ENCODE data around the gene IQSEC1. TPM values are rescaled to one million over a fixed set of nuclear protein-coding genes. Genes with fewer than 3 reads are reported as not detected.

Gene IQSEC1
- polyA plus RNA-seq, 1 donor (not counting 4 experiments of a cell fraction or from before 2014, with no cell fraction given) = 2.8 TPM

DNA sequence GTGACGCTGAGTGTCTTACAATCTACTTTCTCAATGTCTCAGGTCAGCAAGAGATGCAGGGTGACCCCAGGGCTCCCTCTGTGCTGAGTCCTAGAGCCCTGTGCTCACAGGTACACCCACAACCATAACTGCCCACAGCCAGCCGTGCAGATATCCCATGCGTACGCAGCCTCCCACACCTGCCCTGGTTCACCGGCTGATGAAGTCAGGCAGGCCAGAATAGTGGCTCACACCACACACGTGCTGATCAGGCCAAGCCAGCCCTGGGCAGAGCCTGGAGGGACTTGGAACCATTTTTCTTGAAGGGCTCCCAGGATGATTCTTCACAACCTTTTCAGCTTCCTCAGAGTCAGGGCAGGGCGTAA lies 168.3 kb downstream of the IQSEC1 start:
- no peak overlapping the region for H3K9ac ChIP-seq (ENCODE audit: control insufficient read depth, extremely low read depth, insufficient read depth, low read length)
- H3K27ac ChIP-seq (ENCODE audit: control insufficient read depth, insufficient read depth, low read length) = no peak overlapping the region
- H3K4me3 ChIP-seq (ENCODE audit: control insufficient read depth in 2 of 3, extremely low read depth in 1 of 3, insufficient read depth in 2 of 3, low read depth in 1 of 3, low read length in 3 of 3) = no peak overlapping the region
- FAIRE-seq (no peak), DNase-seq (ENCODE audit: low read depth, low spot score) (no peak)
- dilution Hi-C loops (cut with MboI; ENCODE audit: extremely low pct_ligation_motif_present, low sequenced_read_pairs) = no loop called here
- no peak overlapping the region for H2AFZ ChIP-seq (ENCODE audit: control insufficient read depth, low read length)
- no peak overlapping the region for H3K4me2 ChIP-seq (ENCODE audit: control insufficient read depth, extremely low read depth, insufficient read depth, low read depth, low read length)
- H3K4me1 ChIP-seq (ENCODE audit: control insufficient read depth, extremely low read depth, insufficient read depth, low read length) = no peaks in the 10 kb centered on the region
- no peaks in the 10 kb centered on the region for H3K79me2 ChIP-seq (ENCODE audit: control insufficient read depth, insufficient read depth, low read length)
- no peaks in the 10 kb centered on the region for H3K9me3 ChIP-seq (ENCODE audit: control insufficient read depth, low read depth, low read length)
- no peaks in the 10 kb centered on the region for H3K9me1 ChIP-seq (ENCODE audit: control insufficient read depth, extremely low read depth, insufficient read depth, low read length)
- TF ChIP-seq, protein P1, sequence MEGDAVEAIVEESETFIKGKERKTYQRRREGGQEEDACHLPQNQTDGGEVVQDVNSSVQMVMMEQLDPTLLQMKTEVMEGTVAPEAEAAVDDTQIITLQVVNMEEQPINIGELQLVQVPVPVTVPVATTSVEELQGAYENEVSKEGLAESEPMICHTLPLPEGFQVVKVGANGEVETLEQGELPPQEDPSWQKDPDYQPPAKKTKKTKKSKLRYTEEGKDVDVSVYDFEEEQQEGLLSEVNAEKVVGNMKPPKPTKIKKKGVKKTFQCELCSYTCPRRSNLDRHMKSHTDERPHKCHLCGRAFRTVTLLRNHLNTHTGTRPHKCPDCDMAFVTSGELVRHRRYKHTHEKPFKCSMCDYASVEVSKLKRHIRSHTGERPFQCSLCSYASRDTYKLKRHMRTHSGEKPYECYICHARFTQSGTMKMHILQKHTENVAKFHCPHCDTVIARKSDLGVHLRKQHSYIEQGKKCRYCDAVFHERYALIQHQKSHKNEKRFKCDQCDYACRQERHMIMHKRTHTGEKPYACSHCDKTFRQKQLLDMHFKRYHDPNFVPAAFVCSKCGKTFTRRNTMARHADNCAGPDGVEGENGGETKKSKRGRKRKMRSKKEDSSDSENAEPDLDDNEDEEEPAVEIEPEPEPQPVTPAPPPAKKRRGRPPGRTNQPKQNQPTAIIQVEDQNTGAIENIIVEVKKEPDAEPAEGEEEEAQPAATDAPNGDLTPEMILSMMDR (optimal IDR thresholded peaks at IDR 0.05 in 1 of 3, IDR thresholded peaks at IDR 0.05 in 1 of 3, conservative IDR thresholded peaks at IDR 0.05 in 1 of 3; ENCODE audit: extremely low read depth in 1 of 3, insufficient read depth in 2 of 3, low read length in 3 of 3) = no peak
- no peak for TF ChIP-seq EZH2 (IDR thresholded peaks at IDR 0.05; ENCODE audit: low read length)
- peaks cover 4 to 22% of the 10 kb centered on the region in 2 experiments for H3K36me3 ChIP-seq (ENCODE audit: control insufficient read depth in 2 of 2, extremely low read depth in 1 of 2, insufficient read depth in 2 of 2, low read length in 2 of 2)
- H3K27me3 ChIP-seq (ENCODE audit: control insufficient read depth, extremely low read depth, insufficient read depth, low read length) = no peaks in the 10 kb centered on the region
- no peaks in the 10 kb centered on the region for H4K20me1 ChIP-seq (ENCODE audit: control insufficient read depth, extremely low read depth, insufficient read depth, low read length)

DNA sequence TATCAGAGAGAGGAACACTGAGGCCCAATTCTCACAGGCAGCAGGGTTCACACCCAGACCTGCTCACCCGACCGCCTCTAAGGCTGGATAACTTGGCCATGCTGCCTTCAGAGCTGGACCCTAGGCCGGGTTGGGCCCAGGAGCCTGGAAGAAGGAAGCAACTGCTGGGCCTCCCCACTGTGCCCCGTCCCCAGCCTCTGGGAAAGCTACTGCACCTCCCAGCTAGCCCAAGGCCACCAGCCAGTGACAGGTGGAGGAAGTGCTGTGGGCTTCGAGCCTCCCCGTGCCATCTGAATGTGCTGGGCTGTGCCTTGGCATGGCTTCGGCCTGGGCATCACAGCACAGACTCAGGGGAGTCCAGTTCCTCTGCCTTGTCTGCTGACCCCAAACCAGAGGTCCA lies 169.3 kb downstream of the IQSEC1 start:
- Histone ChIP-seq H3K4me1 (ENCODE audit: control insufficient read depth, extremely low read depth, insufficient read depth, low read length) (no peaks in the 10 kb centered on the region), H3K27ac (ENCODE audit: control insufficient read depth, insufficient read depth, low read length) (no peak overlapping the region), H3K9ac (ENCODE audit: control insufficient read depth, extremely low read depth, insufficient read depth, low read length) (no peak overlapping the region), H3K36me3 (ENCODE audit: control insufficient read depth in 2 of 2, extremely low read depth in 1 of 2, insufficient read depth in 2 of 2, low read length in 2 of 2) (peaks cover 3 to 19% of the 10 kb centered on the region in 2 experiments), H3K79me2 (ENCODE audit: control insufficient read depth, insufficient read depth, low read length) (no peaks in the 10 kb centered on the region), H3K27me3 (ENCODE audit: control insufficient read depth, extremely low read depth, insufficient read depth, low read length) (no peaks in the 10 kb centered on the region), H3K4me2 (ENCODE audit: control insufficient read depth, extremely low read depth, insufficient read depth, low read depth, low read length) (no peak overlapping the region), H3K9me3 (ENCODE audit: control insufficient read depth, low read depth, low read length) (no peaks in the 10 kb centered on the region), H3K9me1 (ENCODE audit: control insufficient read depth, extremely low read depth, insufficient read depth, low read length) (no peaks in the 10 kb centered on the region), H4K20me1 (ENCODE audit: control insufficient read depth, extremely low read depth, insufficient read depth, low read length) (no peaks in the 10 kb centered on the region), H2AFZ (ENCODE audit: control insufficient read depth, low read length) (no peak overlapping the region), H3K4me3 (ENCODE audit: control insufficient read depth in 2 of 3, extremely low read depth in 1 of 3, insufficient read depth in 2 of 3, low read depth in 1 of 3, low read length in 3 of 3) (no peak overlapping the region)
- DNase-seq (ENCODE audit: low read depth, low spot score) = no peak
- dilution Hi-C loops (cut with MboI; ENCODE audit: extremely low pct_ligation_motif_present, low sequenced_read_pairs) = no loop called here
- no peak for TF ChIP-seq EZH2 (IDR thresholded peaks at IDR 0.05; ENCODE audit: low read length)
- TF ChIP-seq, protein P1 (optimal IDR thresholded peaks at IDR 0.05 in 1 of 3, IDR thresholded peaks at IDR 0.05 in 1 of 3, conservative IDR thresholded peaks at IDR 0.05 in 1 of 3; ENCODE audit: extremely low read depth in 1 of 3, insufficient read depth in 2 of 3, low read length in 3 of 3) = no peak
- FAIRE-seq = no peak
